ENCODE results near the gene SHB.
A peak's percentile ranks its signal among the peaks of the same experiment; 100 is the strongest.
"Not testable (repeated sequence)": the region's sequence is repeated elsewhere in the genome, so short reads cannot be mapped to it uniquely, and the experiment has no call there.

SHB gene

GRCh38 chr9:37911271-37911681, 157.8 kb downstream of the SHB start:
- no peak overlapping the region for H3K4me3 ChIP-seq (ENCODE audit: low read length)
- DNase-seq (ENCODE audit: low read depth): peak; percentile 19
- TF ChIP-seq CTCF (conservative IDR thresholded peaks at IDR 0.05; ENCODE audit: low read length): no peak

- DNase-seq (ENCODE audit: low read depth): no peak
- H3K4me3 ChIP-seq (ENCODE audit: low read length): no peak overlapping the region
- TF ChIP-seq CTCF (conservative IDR thresholded peaks at IDR 0.05; ENCODE audit: low read length): no peak
These were observed 158.8 kb downstream of the SHB start for GRCh38 chr9:37910271-37910670.

- not testable (repeated sequence) for DNase-seq (ENCODE audit: low read depth); H3K4me3 ChIP-seq (ENCODE audit: low read length)
These were observed 159.2 kb downstream of the SHB start for GRCh38 chr9:37909836-37910235.

- TF ChIP-seq CTCF (conservative IDR thresholded peaks at IDR 0.05; ENCODE audit: low read length): no peak
- no peak for DNase-seq (ENCODE audit: low read depth)
These were observed 159.7 kb downstream of the SHB start for GRCh38 chr9:37909326-37909725.

GRCh38 chr9:37908698-37909186, 160.3 kb downstream of the SHB start:
- H3K4me3 ChIP-seq (ENCODE audit: low read length): no peak overlapping the region
- peak; percentile 90 for DNase-seq (ENCODE audit: low read depth)
- TF ChIP-seq CTCF (conservative IDR thresholded peaks at IDR 0.05; ENCODE audit: low read length): no peak

More at GRCh38 chr9:37909326-37909725, 159.7 kb downstream of the SHB start:
- no peak overlapping the region for H3K4me3 ChIP-seq (ENCODE audit: low read length)

GRCh38 chr9:37908283-37908682, 160.7 kb downstream of the SHB start:
- DNase-seq (ENCODE audit: low read depth): no peak
- TF ChIP-seq CTCF (conservative IDR thresholded peaks at IDR 0.05; ENCODE audit: low read length): no peak
- H3K4me3 ChIP-seq (ENCODE audit: low read length): no peak overlapping the region

GRCh38 chr9:37906312-37907239, 162.5 kb downstream of the SHB start:
- H3K4me3 ChIP-seq (ENCODE audit: low read length): no peak overlapping the region
- no peak for DNase-seq (ENCODE audit: low read depth)
- TF ChIP-seq CTCF (conservative IDR thresholded peaks at IDR 0.05; ENCODE audit: low read length): no peak

Data from AG10803 (cell line).